GM12873 (cell line): ENCODE data around the gene SCNN1B.

Source experiments
- CTCF ChIP-seq: IDR thresholded peaks from 2 replicates; pipeline ENCODE4 v1.5.1; 2012; ENCODE audit warnings: low read depth, mild to moderate bottlenecking, moderate library complexity, low read length, control low read depth; ENCODE audit not compliant: insufficient read depth; ENCODE audit errors: missing control alignments

The SCNN1B gene

GRCh38 chr16:23279721-23280153 lies 22.4 kb upstream of the SCNN1B start:
- TF ChIP-seq CTCF = no peak

GRCh38 chr16:23280483-23280967 lies 21.6 kb upstream of the SCNN1B start:
- no peak for TF ChIP-seq CTCF

GRCh38 chr16:23282568-23282967 lies 19.5 kb upstream of the SCNN1B start:
- TF ChIP-seq CTCF = no peak

- no peak for TF ChIP-seq CTCF
Observed at GRCh38 chr16:23283571-23283970, 18.5 kb upstream of the SCNN1B start.

GRCh38 chr16:23284584-23284983 lies 17.5 kb upstream of the SCNN1B start:
- TF ChIP-seq CTCF = no peak

GRCh38 chr16:23286131-23286532 lies 16.0 kb upstream of the SCNN1B start:
- no peak for TF ChIP-seq CTCF

- no peak for TF ChIP-seq CTCF
Observed at GRCh38 chr16:23288209-23288608, 13.9 kb upstream of the SCNN1B start.
